Small intestine (tissue), 16 donors: Measurements from ENCODE around the gene KRTAP5-10. TPM values are rescaled to one million over a fixed set of nuclear protein-coding genes. Genes with fewer than 3 reads are reported as not detected.
"Not testable (repeated sequence)": the region's sequence is repeated elsewhere in the genome, so short reads cannot be mapped to it uniquely, and the experiment has no call there.

Experiments
- DNase-seq, 2 donors: peaks; one replicate each; pipeline versions ENCODE4 v3.0.0 to v3.0.0-alpha.2; 2013
- FAIRE-seq: peaks from 2 replicates; lab custom pipeline; 2012; peaks lifted over from hg19 to GRCh38; lab: Jason Lieb, UNC
- H3K27ac ChIP-seq, 3 donors: one replicate each; pipeline ENCODE4 v1.5.1; 2013; ENCODE audit warnings: low read length in 2 of 3, mild to moderate bottlenecking in 2 of 3, control low read depth in 1 of 3, inconsistent platforms in 1 of 3, low read depth in 1 of 3, moderate library complexity in 1 of 3
- H3K27me3 ChIP-seq, 3 donors: one replicate each; pipeline ENCODE4 v1.6.1; 2013; ENCODE audit warnings: low read length in 3 of 3, inconsistent platforms in 1 of 3; ENCODE audit not compliant: control insufficient read depth in 3 of 3, insufficient read depth in 3 of 3
- H3K36me3 ChIP-seq, 3 donors: one replicate each; pipeline ENCODE4 v1.6.1; 2013; ENCODE audit warnings: low read length in 3 of 3, inconsistent platforms in 1 of 3, low read depth in 1 of 3, mild to moderate bottlenecking in 1 of 3, moderate library complexity in 1 of 3; ENCODE audit not compliant: control insufficient read depth in 3 of 3, insufficient read depth in 2 of 3
- H3K4me1 ChIP-seq, 3 donors: one replicate each; pipeline ENCODE4 v1.6.1; 2013; ENCODE audit warnings: low read length in 2 of 3, inconsistent platforms in 1 of 3, low read depth in 1 of 3, mild to moderate bottlenecking in 1 of 3, moderate library complexity in 1 of 3; ENCODE audit not compliant: control insufficient read depth in 3 of 3, insufficient read depth in 2 of 3
- H3K4me3 ChIP-seq, 3 donors: one replicate each; pipeline ENCODE4 v1.5.1; 2013; ENCODE audit warnings: low read length in 3 of 3, control low read depth in 1 of 3, inconsistent platforms in 1 of 3, low read depth in 1 of 3, mild to moderate bottlenecking in 1 of 3, moderate library complexity in 1 of 3
- H3K9me3 ChIP-seq, 2 donors: one replicate each; pipeline ENCODE4 v1.6.1; 2013; ENCODE audit warnings: low read depth in 1 of 2, low read length in 1 of 2; ENCODE audit not compliant: control insufficient read depth in 2 of 2, insufficient read depth in 1 of 2
- WGBS, 3 donors: extraction: QIAGEN DNeasy Blood & Tissue Kit; methylation state at CpG; one replicate each; pipeline ENCODE4 v1.1.7; 2013; 5-methylcytosine and 5-hydroxymethylcytosine counted together
- long read RNA-seq, 10 donors: transcript quantifications; one replicate each; lab custom pipeline, GENCODE V29; 2026
- polyA plus RNA-seq, 4 donors: library from polyadenylated mRNA; stranded (reverse) in 3 of 4; unstranded in 1 of 4; fragments of 200-250 nt in 3 of 4; fragments of 120-200 nt in 1 of 4; gene quantifications; one replicate each; pipeline versions ENCODE4 v1.2.1 to v1.2.3, GENCODE V29; 2013
- donor health status: healthy with polysubstance abuse.
- donor health status: control.
- donor health status: control.
- donor health status: Bipolar disorder and iron deficiency.
- donor health status: healthy.

The KRTAP5-10 gene, protein sequence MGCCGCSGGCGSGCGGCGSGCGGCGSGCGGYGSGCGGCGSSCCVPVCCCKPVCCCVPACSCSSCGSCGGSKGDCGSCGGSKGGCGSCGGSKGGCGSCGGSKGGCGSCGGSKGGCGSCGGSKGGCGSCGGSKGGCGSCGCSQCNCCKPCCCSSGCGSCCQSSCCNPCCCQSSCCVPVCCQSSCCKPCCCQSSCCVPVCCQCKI
- under 1 TPM in 2 of 4 donors, not detected in 2; 0.07 to 0.30 TPM for polyA plus RNA-seq
- long read RNA-seq, donor 1 = 0 reads
- long read RNA-seq, donor 2 = 0 reads
- long read RNA-seq, donor 3 = 0 reads
- long read RNA-seq, donor 4 = 0 reads
- long read RNA-seq, donor 5 = 0 reads
- long read RNA-seq, donor 6 = 0 reads
- long read RNA-seq, donor 7 = 0 reads
- long read RNA-seq, donor 8 = 0 reads
- long read RNA-seq, donor 9 = 0 reads
- long read RNA-seq, donor 10 = 0 reads

DNA sequence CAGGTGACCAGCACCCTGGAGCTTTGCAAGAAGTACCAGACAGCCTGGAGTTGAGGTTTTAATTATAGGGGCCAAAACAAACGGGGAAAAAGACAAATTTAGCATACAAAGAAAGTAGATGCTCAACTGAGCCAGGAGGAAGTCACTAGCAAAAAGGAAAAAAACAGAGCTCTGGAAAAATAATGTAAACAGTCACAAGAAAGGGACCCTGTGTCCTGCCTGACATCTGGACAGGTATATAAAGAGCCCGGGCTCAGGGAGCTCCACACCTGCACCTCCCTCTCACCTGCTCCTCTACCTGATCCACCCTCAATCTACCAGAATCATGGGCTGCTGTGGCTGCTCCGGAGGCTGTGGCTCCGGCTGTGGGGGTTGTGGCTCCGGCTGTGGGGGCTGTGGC lies at the start of gene KRTAP5-10:
Gene KRTAP5-10 (plus strand): TSS at position 301 of the 400 bp plus-strand sequence. CDS start 25 bp downstream, at position 326.
- no peak for DNase-seq
- no peaks in the 10 kb centered on the region for H3K36me3 ChIP-seq
- 40 to 54% (median 46%) methylated on average over 5 of the region's 5 CpGs for WGBS, 3 donors
- H3K27me3 ChIP-seq = peaks cover 0 to 2% (median 0%) of the 10 kb centered on the region in 3 donors
- no peak for FAIRE-seq
- H3K27ac ChIP-seq = no peak within 1 kb of the TSS
- H3K9me3 ChIP-seq = peaks cover 0 to 2% of the 10 kb centered on the region in 2 donors
- no peak within 1 kb of the TSS for H3K4me3 ChIP-seq
- peaks cover 0 to 2% (median 0%) of the 10 kb centered on the region in 3 donors for H3K4me1 ChIP-seq

DNA sequence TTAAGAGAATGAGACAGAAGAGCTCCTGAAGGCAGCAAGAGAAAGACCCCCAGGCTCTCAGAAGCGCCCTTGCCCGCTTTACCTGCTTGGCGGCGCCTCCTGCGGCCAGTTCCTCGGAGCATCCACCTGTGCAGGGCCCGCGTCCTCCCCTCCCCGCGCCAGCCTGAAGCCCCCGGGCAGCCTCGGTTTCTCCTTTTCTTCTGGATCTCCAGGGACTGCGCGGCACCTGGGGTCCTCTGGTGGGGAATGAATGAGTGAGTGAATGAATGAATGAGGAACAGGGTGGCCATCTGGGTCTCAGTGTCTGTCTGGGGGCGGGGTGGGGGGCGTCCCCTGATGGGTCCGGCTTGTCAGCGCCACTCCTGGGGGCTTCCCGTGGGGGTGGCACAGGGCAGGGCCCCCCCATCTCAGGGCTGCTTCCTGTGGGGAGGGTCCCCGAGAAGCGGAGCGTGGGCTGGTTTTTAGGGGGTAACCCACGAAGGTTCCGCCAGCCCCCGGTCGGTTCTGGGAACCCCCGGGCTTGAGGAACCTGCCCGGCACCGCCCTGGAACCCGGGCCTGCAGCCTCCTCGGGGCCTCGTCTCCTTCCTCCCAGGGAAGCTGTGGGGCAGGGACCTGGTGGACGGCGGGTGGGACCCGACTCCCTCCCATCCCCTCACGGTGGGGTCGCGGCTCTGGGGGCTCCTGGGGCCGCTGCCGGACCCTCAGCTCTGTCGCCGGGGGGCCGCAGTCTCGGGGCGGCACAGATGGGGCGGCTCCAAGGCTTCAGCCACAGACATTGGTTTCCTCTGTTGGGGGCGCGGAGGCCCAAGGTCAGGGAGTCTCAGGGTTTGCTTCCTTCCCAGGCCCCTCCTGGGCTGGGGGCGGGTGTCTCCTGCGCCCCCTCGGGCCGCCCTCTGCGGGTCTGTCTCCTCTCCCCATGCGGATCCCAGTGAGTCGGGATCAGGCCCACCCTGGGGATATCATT lies 46.6 kb upstream of the KRTAP5-10 start:
- DNase-seq = no peak
- Histone ChIP-seq H3K4me3 (no peak overlapping the region), H3K9me3 (no peaks in the 10 kb centered on the region), H3K36me3 (no peaks in the 10 kb centered on the region), H3K27me3 (no peaks in the 10 kb centered on the region), H3K4me1 (no peaks in the 10 kb centered on the region), H3K27ac (no peak overlapping the region)
- WGBS, 3 donors = 93 to 98% (median 95%) methylated on average over 38 to 55 of the region's 55 CpGs
- FAIRE-seq = no peak

DNA sequence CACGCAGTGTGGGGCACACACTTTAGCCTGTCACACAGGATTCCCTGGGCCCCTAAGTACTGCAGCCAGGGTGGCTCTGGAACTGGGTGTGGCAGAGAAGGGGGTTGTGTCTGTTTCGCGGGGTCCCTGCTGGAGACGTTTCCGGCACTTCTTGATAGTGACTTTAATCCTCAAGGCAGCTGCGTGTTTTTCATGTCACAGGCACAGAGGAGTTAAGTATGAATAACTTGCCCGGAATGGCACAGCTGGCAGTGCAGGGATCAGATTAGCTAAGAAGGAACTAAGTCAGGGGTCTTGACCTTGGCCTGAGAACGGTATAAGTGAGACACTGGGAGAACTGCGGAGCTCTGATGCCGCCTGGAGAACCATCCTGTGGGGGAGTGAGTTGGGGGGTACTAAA lies 45.8 kb upstream of the KRTAP5-10 start:
- no peak overlapping the region for H3K27ac ChIP-seq
- H3K9me3 ChIP-seq = no peaks in the 10 kb centered on the region
- FAIRE-seq (no peak), DNase-seq (no peak)
- H3K36me3 ChIP-seq = no peaks in the 10 kb centered on the region
- no peak overlapping the region for H3K4me3 ChIP-seq
- WGBS, 3 donors = 81 to 82% (median 82%) methylated on average over 10 of the region's 10 CpGs
- no peaks in the 10 kb centered on the region for H3K4me1 ChIP-seq
- H3K27me3 ChIP-seq = no peaks in the 10 kb centered on the region

DNA sequence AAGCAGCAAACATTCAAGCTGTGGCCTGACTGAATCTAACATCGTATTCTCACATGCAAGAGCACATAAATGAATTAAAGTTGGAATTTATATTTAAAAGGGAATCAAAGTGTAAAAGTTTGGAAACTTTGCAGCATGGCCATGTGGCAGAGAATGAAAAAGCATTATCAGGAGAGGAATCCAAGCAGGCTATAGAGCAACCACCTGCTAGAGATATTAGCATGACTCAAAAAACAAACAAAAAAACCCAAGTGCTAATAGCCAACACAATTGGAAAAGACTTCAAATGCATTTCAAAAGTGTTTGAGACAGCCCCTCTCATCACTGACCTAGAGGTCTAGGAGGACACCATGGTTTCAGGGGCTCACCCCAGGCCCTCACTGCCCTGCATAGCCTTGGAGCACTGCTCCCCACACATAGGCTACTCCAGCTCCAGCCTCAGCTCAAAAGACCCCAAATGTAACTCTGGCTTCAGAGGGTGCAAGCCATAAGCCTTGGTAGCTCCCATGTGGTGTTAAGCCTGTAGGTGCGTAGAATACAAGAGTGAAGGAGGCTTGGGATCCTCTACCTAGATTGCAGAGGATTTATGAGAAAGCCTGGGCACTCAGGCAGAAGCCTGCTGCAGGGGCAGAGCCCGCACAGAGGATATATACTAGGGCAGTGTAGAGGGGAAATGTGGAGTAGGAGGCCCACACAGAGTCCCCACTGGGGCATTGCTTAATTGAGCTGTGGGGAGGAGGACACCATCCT lies 40.0 kb upstream of the KRTAP5-10 start:
- FAIRE-seq = no peak
- no peak for DNase-seq
- H3K27ac ChIP-seq = no peak overlapping the region

DNA sequence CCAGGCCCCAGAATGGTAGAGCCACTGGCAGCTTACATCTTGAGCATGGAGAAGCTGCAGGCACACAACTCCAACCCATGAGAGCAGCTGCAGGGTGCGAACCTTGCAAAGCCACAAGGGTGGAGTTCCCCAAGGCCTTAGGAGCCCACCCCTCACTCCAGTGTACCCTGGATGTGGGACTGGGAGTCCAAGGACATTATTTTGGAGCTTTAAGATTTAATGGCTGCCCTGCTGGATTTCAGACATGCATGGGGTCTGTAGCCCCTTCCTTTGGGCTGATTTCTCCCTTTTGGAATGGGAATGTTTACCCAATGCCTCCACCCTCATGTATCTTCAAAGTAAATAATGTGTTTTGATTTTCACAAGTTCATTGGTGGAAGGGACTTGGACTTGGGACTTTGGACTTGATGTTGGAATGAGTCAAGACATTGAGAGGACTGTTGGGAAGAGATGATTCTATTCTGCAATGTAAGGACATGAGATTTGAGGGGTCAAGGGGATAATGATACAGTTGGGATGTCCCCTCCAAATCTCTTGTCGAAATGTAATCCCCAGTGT lies 39.3 kb upstream of the KRTAP5-10 start:
- WGBS, 3 donors = 78 to 93% (median 82%) methylated on average over 2 of the region's 2 CpGs
- Histone ChIP-seq H3K9me3 (no peaks in the 10 kb centered on the region), H3K36me3 (no peaks in the 10 kb centered on the region), H3K27me3 (no peaks in the 10 kb centered on the region), H3K4me3 (no peak overlapping the region), H3K4me1 (no peaks in the 10 kb centered on the region), H3K27ac (no peak overlapping the region)
- no peak for FAIRE-seq
- DNase-seq = peak; percentile 74 to 89

More for the DNA sequence above, 40.0 kb upstream of the KRTAP5-10 start:
- H3K9me3 ChIP-seq = no peaks in the 10 kb centered on the region
- 63 to 70% (median 63%) methylated on average over 3 of the region's 3 CpGs for WGBS, 3 donors
- H3K4me3 ChIP-seq = no peak overlapping the region
- no peaks in the 10 kb centered on the region for H3K27me3 ChIP-seq
- H3K4me1 ChIP-seq = no peaks in the 10 kb centered on the region
- H3K36me3 ChIP-seq = no peaks in the 10 kb centered on the region

GRCh38 chr11:71526796-71527575 lies 38.4 kb upstream of the KRTAP5-10 start, which contains the start of gene KRTAP5-7:
Gene KRTAP5-7, plus strand, starts transcription at chr11:71527267. Its CDS starts 34 bp downstream, at chr11:71527301.
- not testable (repeated sequence) for H3K27me3 ChIP-seq, FAIRE-seq, H3K4me1 ChIP-seq, H3K36me3 ChIP-seq, H3K27ac ChIP-seq, H3K4me3 ChIP-seq, H3K9me3 ChIP-seq
- WGBS, 3 donors = 21 to 39% (median 39%) methylated on average over 10 of the region's 10 CpGs
- peak in 1 of 2 donors; percentile 15 for DNase-seq

- H3K4me3 ChIP-seq = no peak overlapping the region
- 85 to 87% (median 87%) methylated on average over 6 of the region's 6 CpGs for WGBS, 3 donors
- no peaks in the 10 kb centered on the region for H3K27me3 ChIP-seq
- no peaks in the 10 kb centered on the region for H3K36me3 ChIP-seq
- DNase-seq (no peak), FAIRE-seq (no peak)
- H3K4me1 ChIP-seq = no peaks in the 10 kb centered on the region
- no peak overlapping the region for H3K27ac ChIP-seq
- no peaks in the 10 kb centered on the region for H3K9me3 ChIP-seq
Measured at GRCh38 chr11:71527576-71528210, 37.7 kb upstream of the KRTAP5-10 start.
